HG03280 (cell line): ENCODE results near the gene ANHX.

ENCODE experiments used
- ATAC-seq: cut with Tn5 transposase; IDR thresholded peaks from one replicate; pipeline ENCODE4 v1.9.1; 2021; ENCODE audit warnings: mild to moderate bottlenecking, moderate library complexity; ENCODE audit not compliant: unreplicated experiment

The ANHX gene

DNA sequence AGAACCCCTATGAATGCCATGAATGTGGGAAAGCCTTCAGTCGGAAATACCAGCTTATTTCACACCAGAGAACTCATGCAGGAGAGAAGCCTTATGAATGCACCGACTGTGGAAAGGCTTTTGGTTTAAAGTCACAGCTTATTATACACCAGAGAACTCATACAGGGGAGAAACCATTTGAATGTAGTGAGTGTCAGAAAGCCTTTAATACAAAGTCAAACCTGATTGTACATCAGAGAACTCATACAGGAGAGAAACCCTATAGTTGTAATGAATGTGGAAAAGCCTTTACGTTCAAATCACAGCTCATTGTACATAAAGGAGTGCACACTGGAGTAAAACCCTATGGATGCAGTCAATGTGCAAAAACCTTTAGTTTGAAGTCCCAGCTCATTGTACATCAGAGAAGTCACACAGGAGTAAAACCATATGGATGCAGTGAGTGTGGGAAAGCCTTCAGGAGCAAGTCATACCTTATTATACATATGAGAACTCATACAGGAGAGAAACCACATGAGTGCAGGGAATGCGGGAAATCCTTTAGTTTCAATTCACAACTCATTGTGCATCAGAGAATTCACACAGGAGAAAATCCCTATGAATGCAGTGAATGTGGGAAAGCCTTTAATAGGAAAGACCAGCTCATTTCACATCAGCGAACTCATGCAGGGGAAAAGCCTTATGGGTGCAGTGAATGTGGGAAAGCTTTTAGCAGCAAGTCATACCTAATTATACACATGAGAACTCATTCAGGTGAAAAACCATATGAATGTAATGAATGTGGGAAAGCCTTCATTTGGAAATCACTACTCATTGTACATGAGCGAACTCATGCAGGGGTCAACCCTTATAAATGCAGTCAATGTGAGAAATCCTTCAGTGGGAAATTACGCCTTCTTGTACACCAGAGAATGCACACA lies 32.1 kb downstream of the ANHX start:
- no peak for ATAC-seq

DNA sequence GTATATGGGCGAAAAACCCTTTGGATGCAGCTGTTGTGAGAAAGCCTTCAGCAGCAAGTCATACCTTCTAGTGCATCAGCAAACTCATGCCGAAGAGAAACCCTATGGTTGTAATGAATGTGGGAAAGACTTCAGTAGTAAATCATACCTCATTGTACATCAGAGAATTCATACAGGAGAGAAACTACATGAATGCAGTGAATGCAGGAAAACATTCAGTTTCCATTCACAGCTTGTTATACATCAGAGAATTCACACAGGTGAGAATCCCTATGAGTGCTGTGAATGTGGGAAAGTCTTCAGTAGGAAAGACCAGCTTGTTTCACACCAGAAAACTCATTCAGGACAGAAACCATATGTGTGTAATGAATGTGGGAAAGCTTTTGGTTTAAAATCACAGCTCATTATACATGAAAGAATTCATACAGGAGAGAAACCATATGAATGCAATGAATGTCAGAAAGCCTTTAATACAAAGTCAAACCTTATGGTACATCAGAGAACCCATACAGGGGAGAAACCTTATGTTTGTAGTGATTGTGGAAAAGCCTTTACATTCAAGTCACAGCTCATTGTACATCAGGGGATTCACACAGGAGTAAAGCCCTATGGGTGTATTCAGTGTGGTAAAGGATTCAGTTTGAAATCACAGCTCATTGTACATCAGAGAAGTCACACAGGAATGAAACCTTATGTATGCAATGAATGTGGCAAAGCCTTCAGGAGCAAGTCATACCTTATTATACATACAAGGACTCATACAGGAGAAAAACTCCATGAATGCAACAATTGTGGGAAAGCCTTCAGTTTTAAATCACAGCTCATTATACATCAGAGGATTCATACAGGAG lies 33.0 kb downstream of the ANHX start:
- ATAC-seq, result no peak

DNA sequence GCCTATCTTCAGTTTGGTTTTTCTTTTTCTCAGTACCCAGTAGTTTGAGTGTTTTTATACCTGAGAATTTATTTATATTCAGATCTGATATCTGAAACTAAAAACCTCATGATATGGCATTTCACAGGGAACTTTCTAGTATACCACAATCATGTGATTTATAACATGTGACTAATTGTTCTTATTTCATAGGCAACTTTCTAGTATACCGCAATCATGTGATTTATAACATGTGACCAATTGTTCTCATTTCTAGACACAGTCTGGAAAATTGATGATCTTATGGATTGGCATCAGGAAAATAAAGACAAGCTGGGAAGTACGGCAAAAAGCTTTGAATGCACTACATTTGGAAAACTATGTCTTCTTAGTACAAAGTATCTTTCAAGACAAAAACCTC lies 33.8 kb downstream of the ANHX start:
- ATAC-seq, result no peak

DNA sequence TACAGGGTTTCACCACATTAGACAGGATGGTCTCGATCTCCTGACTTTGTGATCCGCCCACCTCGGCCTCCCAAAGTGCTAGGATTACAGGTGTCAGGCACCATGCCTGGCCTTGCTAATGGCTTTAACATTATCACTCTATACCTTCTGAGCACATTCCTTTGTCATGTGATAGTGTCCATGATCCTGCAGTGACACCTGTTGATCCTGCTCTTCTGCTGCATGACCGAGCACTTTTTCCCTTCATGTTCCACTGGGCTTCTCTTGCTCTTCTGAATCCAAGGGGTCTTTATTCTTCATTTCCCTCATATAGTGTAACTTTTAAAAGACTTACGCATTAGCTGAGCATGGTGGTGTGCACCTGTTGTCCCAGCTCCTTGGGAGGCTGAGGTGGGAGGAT lies 42.8 kb downstream of the ANHX start:
- ATAC-seq, result no peak

DNA sequence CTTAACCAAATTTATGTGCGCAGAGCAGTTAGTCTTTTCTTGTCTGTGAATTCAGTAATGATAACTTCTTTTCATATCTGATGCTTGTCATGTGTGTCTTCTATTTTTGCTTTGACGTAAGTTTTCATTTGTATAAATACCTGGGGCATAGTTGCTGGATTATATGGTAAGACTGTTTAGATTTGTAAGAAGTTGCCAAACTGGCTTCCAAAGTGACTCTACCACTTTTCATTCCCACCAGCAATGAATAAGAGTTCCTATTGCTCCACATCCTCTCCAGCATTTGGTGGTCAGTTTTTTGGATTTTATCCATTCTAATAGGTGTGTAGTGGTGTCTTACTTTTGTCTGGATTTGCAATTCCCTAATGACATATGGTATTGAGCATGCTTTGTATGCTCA lies 45.5 kb downstream of the ANHX start:
- ATAC-seq, result no peak

DNA sequence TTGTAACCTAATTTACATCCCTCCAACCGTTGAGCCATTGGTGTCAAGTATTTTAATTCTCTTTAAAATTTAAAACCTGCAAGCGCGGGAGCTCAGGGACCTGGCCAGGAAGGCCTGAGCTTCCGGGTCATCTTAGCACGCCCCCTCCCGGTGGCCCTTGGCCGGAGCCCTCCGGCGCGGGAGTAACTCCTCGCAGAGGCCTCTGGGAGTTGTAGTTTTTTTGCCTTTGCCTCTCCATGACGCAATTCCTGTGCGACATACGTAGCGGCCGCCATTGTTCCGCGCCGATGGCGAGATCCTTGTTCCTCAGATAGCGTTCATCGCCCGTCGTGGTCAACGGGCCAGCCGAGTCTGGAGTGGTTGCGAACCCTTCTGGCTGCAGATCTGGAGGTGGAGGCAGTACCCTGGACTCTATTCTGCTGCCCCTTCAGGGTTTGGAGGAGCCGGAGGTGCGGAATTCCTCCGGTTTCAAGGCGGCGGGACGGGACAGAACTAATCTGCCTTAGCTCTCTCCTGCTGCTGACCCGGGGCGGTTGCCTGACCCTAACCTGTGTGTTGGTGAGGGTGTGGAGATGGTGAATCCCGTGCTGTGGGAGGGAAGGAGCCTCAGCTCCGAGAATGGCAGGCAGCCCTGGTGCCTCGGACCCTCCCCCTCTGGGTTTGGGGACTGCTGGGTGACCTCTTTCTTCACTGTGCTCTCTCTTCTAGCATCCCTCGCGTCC lies 54.3 kb downstream of the ANHX start, which contains the start of gene ZNF268:
Gene ZNF268, plus strand, starts transcription at position 258 of the 722 bp plus-strand sequence. CDS start 503 bp downstream, outside the sequence.
- peak; percentile 96 for ATAC-seq

DNA sequence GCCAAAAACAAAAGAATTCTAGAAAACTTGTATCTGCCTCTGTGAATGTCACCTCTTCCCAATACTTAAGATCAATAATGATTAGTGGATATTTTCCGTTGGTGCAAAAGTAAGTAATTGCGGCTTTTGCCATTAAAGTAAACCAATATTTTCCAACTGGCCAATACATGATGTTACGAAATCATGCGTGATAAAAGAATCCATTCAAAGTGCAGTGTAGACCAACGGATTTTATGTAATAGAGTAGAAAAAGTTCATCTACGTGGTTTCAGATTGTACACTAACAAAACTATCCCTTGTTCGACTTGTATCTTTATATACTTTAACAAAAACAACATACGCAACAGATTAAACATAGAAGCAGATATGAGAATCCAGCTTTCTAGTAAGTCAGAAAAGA lies 55.0 kb downstream of the ANHX start:
- ATAC-seq, result no peak

DNA sequence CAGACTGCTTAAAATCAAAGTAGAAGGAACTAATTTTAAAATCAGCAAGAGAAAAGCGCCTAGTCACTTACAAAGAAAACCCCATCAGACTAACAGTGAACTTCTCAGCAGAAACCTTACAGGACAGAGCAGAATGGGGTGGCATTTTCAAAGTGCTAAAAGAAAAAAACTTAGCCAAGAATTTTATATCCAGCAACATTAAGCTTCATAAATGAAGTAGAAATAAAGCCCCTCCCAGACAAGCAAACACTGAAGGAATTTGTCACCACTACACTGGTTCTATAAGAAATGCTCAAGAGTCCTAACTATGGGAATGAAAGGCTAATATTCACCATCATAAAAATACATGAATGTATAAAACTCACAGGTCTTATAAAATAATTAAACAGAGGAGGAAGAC lies 60.8 kb downstream of the ANHX start:
- ATAC-seq, result no peak

DNA sequence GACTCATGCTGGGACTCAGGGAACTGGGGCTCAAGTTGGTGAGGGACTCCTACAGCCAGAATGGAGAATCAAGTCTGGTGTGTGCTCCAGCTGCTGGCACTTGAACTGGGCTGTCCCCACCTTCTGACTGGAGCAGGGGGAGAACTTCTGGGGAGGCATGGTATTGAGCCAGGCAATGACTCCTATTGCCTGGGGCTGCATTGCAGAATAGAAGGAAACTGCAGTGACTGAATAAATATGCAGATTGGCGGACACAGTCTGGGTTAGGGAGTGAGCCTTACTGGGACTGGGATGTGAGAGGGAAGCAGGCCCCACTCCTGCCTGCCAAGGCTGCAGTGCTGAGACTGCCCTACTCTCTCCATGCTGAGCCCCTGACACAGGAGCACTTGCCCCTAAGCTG lies 63.2 kb downstream of the ANHX start:
- no peak for ATAC-seq
